Activated T-cell treated with anti-CD3 and anti-CD28 coated beads for 24 hours (primary cell): ENCODE data around the gene TKFC.

Source experiments
- DNase-seq: peaks from one replicate; pipeline ENCODE4 v3.0.0-alpha.2; 2020; ENCODE audit warnings: low read depth

Gene TKFC

DNA sequence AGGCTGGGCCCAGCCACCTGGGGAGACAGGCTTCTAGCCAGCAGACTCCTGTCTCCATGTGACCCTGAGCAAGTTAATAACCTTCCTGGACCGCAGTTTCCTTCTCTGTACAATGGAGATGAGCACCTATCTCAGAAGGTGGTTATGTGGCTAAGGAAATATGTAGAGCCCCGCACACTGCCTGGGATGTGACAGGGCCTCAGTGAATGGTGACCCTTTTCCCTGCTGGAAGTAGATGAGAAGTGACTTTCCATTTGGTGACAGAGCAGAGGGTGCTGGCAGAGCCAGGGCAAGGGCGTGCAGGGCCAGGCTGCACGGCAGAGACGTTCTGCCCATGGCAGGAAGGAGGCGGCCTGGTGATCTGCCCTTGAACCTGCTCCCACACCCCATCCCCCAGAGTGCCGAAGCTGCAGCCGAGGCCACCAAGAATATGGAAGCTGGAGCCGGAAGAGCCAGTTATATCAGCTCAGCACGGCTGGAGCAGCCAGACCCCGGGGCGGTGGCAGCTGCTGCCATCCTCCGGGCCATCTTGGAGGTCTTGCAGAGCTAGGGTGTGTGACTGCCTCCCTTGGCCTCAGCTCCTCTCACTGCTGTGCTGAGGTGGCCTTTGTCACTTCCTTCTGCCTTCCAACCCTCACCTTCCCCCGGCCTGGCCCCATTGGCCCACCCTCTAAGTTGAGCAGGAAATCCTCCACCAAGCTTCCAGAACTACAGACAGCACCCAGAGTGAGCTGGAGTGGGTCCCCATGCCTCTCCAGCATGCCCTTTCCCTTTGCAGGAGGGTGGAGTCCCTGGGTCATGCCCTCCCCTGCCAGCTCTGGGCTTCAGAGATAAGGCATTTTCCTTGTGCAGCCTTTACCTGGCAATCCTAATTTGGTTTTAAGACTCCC, 13.2 kb downstream of the TKFC start:
- no peak for DNase-seq

DNA sequence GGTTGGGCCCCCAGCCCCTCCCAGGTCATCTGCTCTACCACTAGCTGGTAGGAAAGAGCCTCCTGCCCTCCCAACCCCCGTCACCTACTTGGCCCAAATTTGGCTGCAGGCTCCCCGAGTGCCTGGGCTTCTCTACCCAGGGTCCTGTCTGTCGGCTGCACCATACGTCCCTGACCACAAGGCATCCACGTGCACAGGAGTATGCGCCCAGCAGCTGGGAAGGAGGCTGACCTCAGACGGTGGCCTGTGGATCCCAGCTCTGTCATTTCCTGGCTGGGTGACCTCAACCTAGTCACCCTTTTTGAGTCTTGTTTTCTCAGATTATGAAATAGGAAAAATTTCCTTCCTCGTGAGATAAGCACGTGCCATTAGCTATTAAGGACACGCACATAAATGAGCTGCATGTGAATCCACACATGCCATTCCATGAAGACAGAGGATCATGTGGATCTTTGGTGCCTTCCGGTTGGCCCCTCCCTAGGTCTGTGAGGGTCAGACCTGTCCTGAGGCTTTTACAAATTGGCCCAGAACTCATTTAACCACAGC, 15.0 kb downstream of the TKFC start:
- DNase-seq, result no peak

DNA sequence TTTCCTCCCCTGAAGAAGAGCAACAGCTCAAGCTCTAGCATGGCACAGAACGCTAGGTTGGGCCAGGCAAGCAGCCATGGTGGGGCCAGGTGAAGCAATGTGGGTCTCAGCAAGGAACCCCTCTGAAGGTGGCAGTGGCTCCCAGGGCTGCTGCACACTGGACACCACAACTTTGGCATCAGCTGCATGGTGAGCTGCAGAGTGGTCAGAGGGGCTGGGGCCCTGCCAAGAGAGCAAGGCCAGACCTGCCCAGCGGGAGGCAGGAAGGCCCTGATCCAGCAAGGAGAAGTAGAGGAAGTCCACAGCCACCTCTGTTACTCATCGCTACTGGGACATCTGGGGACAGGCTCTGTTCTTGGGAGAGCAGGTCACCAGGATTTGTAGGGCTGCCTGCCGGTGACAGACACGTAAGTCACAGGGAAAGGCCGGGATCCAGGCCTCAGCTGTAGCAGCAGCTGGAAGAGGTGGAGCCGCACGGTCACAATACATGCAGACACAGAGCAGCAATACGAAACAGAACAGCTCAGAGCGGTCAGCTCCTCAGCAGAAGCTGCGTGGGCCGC, 16.2 kb downstream of the TKFC start:
- DNase-seq, result no peak

DNA sequence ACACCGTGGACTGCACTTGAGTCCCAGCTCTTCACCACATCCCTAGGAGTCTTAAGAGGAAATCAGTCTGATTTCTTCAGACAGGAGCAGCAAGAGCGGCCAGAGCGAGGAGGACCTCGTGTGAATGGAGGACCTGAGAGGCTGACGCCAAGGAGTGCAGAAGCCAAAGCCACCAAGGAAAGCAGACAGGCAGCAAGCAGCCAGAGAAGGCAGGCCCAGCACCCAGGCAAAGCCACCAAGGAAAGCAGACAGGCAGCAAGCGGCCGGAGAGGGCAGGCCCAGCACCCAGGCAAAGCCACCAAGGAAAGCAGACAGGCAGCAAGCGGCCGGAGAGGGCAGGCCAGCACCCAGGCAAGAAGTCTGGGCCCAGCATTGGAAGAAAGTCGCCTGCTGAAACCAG, 16.9 kb downstream of the TKFC start:
- no peak for DNase-seq

DNA sequence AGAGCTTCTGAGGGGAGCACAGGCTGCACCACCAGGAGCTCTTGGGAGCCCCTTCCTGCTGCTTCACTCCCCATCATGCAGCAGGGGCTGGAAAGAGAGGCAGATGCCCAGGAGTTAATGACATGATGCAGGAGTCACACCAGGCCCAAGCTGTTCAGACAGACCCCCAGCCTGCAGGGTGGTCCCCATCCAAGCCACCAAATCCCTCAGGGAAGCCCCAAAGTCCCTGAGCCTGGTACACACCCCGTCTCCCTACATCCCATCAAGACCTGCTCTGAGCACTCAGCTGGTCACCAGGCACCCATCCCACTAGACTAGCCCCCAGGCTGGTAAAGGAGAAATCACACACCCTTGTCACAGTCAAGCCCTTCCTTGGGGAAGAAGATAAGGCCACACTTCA, 17.3 kb downstream of the TKFC start:
- no peak for DNase-seq

DNA sequence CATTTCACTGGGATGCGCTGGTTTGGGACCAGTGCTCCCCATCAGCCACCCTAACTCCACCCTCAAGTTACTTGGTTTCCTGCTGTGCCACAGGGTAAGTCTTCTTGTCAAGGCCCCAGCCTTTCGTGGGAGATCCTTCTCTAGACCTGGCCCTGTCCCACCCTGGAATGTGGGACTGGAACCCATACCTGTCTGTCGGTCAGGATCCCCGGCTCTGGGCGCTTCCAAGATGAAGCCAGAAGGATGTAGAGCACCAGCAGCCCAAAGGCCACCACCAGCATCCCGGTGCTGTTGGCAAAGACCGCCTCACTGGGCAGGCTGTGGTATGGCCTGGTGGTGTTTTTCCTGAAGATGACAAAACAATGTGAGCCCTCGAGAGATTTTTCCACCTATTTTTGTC, 17.8 kb downstream of the TKFC start:
- no peak for DNase-seq

DNA sequence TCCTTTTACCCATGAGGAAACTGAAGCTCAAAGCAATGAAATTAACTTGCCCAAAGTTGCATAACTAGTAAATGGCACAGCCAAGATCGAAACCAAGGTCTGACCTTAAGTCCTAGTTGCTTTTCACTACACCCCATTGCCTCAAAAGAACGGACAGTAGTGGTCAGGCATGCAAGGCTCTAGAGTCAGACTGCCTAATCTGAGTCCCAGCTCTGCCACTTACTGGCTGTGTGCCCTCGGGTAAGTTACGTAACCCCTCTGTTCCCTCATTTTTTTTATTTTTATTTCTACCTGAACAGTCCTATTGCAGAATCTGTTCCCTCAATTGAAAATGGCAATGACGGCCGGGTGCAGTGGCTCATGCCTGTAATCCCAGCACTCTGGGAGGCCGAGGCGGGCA, 19.0 kb downstream of the TKFC start:
- DNase-seq, result no peak

DNA sequence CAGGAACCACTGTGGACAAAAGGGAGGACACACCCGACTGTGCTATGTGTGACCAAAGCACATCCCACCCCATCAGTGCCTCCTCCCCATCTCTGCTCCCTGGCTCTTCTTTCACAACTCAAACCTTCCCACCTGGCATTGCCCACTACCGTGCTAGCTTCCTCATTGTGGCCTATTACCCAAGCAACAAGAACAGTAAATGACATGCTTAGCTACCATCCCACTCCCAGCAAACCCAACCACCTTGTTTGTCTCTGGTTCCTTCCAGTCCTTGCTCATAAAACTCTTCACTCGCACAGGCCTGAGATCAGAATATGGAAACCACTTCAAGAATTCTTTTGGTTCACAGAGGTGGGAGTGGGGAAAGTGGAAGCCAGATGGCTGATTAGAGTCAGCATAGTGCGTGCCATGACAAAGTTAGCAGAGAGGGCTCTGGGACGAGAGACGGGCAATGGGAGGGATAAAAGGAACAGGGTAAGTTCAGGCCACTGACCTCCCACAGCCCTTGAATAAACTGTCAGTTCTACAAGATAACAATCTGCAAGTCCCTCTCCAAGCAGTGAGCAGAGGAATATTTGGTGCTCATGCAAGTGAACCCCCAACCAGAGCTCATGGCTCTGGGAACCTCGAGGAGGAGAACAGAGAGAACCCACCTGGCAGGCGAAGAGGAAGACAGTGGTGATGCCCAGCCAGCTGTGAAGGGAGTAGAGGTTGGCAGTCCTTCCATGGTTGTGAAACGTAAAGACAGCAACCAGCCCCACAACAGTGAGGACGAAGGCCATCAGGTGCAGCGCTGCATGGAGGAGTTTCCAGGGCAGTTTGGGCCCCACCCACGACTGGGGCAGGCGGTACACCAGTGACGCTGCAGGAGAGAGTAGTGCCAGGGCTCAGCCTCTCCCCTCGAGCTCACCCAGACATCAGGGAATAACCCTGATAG, 20.4 kb downstream of the TKFC start:
- DNase-seq, result no peak

DNA sequence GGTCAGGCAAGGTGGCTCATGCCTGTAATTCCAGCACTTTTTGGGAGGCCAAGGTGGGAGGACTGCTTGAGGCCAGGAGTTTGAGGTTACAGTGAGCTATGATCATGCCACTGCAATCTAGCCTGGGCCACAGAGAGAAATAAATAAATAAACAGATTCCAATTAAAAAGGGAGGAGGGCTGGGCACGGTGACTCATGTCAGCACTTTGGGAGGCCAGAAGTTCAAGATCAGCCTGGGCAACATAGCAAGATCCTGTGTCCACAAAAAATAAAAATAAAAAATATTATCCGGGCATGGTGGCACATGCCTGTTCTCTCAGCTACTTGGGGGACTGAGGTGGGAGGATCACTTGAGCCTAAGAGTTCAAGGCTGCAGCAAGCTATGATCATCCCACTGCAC, 21.2 kb downstream of the TKFC start:
- DNase-seq, result no peak

DNA sequence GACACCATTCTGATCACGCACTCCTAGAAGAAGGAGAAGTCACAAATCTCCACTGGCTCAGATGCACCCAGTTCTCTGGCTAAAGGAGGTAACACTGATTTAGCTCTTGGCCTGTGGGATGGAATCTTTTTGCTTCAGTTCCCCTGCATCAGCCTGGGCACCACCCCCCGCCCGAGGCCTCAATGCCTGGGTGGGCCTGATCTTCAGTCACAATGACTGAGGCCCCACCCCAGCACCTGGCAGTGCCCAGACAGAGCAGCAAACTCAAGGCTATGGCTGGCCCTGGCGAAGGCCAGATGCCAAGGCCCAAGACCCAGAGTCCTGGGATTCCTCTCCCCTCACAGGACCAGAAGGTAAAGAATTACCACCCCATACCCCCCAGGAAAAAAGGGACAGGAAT, 23.7 kb downstream of the TKFC start:
- DNase-seq, result no peak

DNA sequence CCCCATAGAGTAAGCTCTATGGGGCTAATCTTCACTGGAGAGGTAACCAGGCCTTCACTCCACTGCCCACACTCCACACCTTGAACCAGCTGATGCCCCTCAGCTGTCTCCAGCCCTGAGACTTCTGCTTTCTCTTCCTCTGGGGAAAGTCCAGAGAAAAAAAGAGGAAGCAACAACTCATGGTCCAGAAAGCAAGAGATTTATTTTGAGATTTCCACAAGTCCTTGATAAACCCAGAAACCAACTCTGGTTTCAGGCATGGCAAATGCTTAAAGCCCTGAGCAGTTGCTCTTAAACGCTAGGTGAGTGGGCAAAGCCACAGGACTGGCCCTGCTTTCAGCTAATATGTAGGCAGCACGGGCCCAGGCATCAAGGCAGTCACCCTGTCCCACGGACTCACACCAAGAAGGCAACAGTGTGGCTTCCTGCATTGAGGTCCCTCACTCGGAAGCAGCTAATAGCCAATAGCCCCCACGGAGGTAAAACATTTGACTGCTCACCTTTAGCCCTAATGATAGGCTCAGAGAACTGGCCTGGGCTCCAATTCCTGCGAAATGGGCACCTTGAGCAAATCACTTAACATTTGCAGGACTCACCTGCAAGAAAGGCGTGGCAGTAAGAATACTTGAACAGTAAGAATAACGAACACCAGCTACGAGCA, 24.3 kb downstream of the TKFC start:
- DNase-seq, result no peak

DNA sequence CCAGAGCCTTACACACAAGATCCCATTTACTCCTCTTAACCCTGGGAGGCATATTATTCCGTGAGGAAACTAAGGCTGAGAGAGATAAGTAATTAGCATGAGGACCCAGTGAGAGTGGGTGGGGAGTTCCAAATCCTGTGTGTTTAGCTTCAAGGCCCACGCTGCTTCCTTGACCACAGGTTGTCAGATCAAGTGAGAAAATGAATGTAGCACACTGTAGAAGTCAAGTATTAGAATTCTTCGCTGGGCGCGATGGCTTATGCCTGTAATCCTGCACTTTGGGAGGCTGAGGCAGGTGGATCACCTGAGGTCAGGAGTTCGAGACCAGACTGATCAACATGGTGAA, 24.8 kb downstream of the TKFC start:
- no peak for DNase-seq

DNA sequence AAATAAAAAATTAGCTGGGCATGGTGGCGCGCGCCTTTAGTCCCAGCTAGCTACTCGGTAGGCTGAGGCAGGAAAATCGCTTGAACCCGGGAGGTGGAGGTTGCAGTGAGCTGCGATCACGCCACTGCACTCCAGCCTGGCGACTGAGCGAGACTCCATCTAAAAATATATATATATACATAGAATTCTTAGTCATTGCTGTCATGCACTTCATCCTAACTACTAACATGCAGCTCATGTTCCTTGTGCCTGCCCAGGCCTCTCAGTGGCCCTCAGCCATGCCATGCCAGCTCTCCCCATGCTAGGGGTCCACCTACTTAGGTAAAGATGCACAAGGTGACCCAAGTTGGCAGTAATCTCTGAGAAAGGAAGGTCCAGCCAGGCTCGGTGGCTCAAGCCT, 25.5 kb downstream of the TKFC start:
- DNase-seq, result no peak

DNA sequence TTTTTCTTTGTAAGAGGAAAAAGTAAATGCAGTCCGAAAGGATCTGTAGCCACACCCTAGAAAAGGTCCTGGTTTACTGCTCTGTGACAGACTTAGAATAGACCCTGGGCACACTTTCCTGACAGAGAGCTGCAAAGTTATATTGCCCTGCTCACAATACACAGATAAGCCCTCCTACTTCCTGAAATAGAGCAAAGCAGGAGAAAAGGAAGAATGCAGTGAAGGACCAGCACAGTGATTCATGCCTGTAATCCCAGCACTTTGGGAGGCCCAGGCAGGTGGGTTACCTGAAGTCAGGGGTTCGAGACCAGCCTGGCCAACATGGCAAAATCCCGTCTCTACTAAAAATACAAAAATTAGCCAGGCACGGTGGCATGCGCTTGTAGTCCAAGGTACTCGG, 26.5 kb downstream of the TKFC start:
- DNase-seq, result no peak

DNA sequence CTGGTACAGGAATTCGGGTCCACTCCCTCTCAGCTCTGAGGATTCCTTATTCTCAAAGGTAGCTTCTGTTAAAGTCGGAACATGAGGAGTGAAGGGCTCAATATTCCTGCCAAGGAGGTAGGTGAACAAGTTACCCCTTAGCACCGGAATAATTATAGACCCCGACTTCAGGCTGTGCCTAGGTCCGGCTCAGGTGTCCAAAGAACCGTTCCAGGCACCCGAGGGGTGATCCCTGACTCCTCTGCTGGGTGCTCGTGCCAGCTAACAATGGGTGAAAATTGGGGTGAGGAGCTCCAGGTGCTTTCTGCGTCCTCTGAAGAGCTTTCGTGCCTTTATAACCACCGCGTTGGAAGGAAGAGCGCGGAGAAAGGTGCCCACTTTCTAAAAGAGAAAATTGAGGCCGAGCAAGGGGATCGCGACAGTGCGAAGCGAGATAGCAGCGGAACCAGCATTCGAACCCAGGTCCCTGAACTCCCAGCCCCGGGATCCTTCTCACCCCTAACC, 28.3 kb downstream of the TKFC start:
- DNase-seq, result no peak

DNA sequence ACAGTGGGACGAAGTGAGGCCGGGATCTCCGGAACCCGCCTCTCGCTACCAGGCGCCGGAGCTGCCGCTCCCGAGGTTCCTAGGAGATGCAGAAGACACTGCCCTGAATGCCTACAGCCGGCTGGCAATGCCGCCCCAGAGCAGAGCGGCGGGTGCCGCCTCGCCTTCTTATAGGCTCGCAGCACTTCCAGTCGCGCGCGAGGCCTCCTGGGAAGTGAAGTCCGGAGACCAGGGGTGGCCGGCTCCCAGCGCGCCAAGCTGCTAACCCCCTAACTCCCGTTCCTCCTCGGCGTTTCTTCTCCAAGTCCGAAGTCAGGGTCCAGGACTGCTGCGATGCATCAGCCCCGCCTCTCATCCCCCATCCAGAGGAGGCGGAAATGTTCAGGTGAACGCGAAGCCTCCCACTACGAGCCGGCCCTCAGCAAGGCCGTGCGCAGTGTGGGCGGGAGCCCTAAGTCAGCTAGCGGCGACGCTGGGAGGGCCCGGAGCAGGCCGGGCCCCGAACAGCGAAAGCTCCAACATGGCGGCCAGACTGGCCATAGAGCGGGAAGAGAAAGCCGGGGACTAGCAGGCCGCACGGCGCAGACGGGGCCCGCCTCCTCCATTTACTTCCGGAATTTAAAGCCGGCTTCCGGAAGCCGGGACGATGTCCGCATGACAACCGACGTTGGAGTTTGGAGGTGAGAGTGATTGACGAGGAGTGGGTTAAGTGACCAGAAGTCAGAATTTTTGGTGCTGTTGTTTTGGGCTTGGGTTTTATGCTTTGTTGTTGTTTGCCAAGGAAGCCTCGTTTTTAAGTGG, 28.9 kb downstream of the TKFC start, which contains the start of the genes CYB561A3 and TMEM138:
Gene CYB561A3 (minus strand): TSS at position 142 of the 801 bp plus-strand sequence. CDS start 5,169 bp downstream, outside the sequence.
Gene TMEM138 (plus strand): TSS at position 634 of the 801 bp plus-strand sequence. CDS start 2,017 bp downstream, outside the sequence.
- peak; percentile 88 for DNase-seq

DNA sequence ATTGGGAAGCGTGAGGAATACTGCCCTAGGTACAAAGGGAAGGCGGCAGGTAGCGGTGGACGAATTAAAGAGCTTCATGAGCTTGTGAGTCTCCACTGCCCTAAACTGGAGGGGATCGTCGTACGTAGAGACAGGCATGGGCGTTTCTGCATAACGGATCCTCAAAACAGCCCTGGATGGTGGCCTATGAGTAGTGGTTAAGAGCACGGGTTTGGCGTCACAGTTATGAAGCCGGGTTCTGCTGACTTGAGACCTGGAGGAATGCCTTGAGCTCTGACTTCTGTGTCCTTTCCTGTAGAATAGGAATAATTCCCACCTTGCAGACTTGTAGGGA, 29.5 kb downstream of the TKFC start:
- no peak for DNase-seq

DNA sequence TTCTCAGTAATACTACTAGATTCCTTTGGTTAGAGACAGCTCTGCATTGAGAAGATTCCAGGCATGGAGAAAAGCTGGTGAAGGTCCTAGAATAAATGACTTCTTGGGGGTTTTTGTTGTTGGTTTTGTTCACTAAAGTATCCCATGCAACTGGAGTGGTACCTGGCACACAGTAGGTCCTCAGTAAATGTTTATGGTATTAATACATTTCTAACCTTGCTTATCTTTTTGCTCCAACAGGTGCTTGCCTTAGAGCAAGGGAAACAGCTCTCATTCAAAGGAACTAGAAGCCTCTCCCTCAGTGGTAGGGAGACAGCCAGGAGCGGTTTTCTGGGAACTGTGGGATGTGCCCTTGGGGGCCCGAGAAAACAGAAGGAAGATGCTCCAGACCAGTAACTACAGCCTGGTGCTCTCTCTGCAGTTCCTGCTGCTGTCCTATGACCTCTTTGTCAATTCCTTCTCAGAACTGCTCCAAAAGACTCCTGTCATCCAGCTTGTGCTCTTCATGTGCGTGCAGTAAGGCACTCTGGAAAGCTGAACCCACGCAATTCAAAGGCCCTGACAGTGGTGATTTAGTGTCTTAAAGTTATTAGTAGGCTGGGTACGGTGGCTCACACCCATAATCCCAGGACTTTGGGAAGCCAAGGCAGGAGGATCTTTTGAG, 31.1 kb downstream of the TKFC start:
- DNase-seq, result no peak

DNA sequence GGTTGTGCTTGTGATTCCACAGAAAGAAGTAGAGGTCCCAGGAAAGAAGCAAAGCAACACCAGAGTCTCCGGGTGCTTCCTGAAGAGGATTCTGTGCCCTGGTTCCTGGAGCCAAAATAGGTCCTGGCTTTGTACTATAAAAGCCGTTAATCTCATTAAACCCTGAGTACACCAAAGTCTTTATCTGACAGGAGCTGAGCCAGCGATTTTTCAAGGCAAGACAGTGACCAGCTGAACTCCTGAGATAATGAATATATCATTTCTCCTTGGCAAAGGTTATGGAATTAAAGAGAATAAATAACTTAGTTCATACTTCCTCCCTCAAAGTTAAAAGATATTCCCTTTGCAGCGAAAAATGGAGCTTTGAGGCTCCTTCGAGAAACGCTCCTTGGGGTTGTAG, 34.4 kb downstream of the TKFC start:
- DNase-seq, result no peak

DNA sequence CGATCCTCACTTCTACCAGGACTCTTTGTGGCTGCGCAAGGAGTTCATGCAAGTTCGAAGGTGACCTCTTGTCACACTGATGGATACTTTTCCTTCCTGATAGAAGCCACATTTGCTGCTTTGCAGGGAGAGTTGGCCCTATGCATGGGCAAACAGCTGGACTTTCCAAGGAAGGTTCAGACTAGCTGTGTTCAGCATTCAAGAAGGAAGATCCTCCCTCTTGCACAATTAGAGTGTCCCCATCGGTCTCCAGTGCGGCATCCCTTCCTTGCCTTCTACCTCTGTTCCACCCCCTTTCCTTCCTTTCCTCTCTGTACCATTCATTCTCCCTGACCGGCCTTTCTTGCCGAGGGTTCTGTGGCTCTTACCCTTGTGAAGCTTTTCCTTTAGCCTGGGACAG, 35.6 kb downstream of the TKFC start:
- no peak for DNase-seq
